ENCODE results near the gene SNRPN.

GRCh38 chr15:24924153-24924552 is 30.6 kb upstream of the SNRPN start:
- TF ChIP-seq CTCF (IDR thresholded peaks at IDR 0.05) = no peak
- no peak for TF ChIP-seq NR1H2 (CRISPR knock-in tag; IDR thresholded peaks at IDR 0.05)
- TF ChIP-seq ZNF512 (CRISPR knock-in tag; IDR thresholded peaks at IDR 0.05; ENCODE audit: borderline replicate concordance) = no peak
